ENCODE measurements around the gene DMKN.

The DMKN gene

DNA sequence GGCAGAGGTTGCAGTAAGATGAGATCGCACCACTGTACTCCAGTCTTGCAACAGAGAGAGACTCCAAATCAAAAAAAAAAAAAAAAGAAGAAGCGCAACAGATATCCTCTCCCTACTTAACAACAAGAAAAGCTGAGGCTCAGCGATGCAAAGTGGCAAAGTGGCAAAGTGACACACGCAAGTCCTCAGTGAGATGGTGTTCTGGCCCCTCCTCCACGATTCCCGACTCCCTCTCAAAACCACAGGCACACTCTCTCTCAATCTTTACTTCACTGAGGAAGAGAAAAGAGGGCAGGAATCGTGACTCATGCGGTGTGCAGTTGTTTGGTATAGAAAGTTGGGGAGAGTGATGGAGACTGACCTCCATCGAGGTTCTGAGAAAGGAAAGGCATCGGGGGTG lies 52.8 kb downstream of the DMKN start:
- DNase-seq: no peak

DNA sequence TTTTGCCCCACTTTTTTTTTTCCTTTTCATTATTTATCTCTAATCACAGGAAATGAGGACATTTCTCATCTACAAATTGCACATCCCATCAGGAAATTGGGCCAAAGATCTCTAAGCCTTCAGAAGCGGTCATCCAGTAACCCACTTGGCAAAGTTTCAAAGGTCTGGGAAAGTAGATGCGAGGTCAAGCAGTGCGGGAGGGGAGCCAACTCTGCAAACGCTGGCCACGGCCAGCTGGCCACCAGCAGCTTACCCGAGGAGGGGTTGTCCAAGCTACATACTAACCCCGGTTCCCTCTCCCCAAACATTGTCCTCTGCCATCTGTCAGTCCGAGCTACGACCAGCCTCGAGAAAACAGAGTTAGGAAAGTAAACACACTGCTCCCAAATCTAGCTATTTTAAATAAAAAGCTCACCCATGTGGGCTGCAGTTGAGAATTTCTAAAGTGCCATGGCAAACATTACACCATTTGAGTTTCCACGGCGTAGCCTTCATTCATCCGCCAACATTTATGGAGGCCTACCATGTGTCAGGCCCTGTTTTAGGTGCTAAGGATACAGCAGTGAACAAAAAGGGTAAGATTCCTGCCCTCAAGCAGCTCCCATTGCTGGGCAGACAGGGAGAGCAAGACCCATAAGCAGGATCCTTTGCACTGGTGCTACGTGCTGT lies 53.9 kb downstream of the DMKN start:
- DNase-seq: no peak

GRCh38 chr19:35458731-35459391 lies 54.6 kb downstream of the DMKN start:
- DNase-seq: no peak

- DNase-seq: no peak
Observed at GRCh38 chr19:35458192-35458591, 55.3 kb downstream of the DMKN start.

- DNase-seq: no peak
Observed at GRCh38 chr19:35457173-35457572, 56.3 kb downstream of the DMKN start.

GRCh38 chr19:35455616-35456201 lies 57.7 kb downstream of the DMKN start:
- no peak for DNase-seq

DNA sequence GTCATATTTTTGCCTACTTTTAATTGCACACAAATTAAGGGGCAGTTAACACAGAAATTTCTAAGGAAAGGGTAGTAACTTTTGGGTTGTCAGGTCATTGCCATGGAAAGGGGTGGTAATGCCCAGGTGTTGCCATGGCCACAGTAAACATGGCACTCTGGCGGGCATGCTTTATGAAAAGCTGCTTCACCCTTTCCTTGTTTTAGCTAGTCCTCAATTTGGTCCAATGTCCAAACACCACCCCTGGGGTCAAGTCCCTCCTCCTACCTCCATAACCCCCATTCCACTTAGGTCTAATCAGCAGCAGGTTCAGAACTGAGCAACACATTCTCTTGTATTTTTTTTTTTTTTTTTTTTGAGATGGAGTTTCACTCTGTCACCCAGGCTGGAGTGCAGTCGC lies 58.8 kb downstream of the DMKN start:
- no peak for DNase-seq

DNA sequence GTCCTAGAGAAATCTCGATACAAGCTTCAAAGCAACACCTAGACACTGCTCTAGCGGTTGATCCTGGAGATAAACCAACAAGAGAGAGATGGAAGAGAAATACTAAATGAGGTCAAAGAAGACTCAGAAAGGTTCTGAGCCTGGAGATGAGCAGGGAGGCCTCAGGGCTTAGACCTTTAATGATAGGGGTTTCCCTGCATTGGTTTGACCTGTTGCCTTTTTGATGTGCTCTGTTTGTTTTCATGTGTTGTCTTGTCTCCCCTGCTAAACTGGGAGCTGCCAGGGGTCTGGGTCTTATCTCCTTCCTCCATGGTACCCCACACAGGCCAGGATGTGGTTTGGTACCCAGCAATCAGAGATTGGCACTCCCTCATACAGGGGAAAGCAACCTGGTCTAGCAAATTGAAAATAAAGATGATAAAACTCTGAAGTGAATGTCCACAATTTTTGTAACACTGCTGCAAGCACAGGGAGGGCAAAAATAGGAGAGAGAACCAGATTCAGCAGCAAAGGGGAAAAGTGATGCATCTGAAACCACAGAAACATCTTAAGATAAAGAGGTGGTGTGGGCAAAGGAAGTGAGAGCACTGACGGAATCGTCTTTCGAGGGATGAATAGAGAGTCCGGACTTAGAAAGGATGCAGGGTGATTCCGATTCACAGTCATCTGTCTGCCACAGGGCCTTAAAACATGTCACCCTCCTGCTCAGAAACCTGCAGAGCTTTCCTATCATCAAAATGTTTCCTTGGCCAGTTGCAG lies 61.9 kb downstream of the DMKN start:
- no peak for DNase-seq

DNA sequence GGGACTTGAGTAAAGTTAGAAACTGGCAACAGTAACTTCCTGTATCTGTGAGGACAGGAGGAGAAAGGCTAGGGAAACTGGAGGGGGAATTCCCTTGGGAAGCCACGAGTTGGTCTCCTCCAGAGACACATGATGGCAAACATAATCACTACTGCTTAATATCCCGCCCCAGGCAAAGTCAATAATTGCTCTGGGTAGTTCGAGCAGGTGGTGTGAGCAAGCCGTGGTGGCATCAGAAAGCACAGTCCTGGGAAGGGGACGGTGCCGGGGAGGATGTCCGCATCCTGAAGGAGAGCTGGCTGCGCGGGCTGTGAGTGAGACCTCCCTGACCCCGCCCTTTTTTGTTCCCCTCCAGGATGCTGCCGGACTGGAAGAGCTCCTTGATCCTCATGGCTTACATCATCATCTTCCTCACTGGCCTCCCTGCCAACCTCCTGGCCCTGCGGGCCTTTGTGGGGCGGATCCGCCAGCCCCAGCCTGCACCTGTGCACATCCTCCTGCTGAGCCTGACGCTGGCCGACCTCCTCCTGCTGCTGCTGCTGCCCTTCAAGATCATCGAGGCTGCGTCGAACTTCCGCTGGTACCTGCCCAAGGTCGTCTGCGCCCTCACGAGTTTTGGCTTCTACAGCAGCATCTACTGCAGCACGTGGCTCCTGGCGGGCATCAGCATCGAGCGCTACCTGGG lies 63.9 kb downstream of the DMKN start:
- DNase-seq: no peak

DNA sequence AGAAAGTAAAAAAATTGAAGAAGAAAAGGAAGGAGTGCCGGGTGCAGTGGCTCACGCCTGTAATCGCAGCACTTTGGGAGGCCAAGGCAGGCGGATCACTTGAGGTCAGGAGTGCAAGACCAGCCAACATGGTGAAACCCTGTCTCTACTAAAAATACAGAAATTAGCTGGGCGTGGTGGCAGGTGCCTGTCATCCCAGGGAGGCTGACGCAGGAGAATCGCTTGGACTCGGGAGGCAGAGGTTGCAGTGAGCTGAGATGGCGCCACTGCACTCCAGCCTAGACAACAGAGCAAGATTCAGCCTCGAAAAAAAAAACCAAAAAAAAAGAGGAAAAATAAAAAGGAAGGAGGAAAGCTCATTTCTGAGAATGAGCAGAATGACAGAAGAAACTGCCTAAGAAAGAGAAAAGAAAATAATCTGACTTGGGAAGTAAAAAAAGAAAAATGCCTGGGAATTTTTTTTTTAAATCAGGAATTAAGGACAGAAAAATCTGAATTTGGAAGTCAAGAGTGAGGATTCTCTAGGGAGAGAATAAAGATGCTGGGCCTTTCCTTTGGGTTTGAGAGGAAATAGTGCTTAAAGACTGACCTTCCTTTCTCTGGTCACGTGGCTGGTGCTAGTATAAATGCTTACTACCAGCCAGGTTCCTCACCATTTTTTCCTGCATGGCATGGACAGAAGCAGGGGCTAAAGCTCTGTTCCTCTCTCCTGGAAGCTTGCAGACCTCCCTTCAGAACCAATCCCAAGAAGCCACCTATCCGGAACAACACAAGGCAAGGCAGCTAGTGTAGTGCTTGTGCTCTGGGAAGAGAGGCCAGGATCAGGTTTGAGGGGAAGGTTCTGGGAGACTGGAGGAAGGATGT lies 65.6 kb downstream of the DMKN start, which contains the start of gene FFAR2:
TSS of gene FFAR2 (plus strand) at position 652 of the 864 bp plus-strand sequence. CDS start 1,458 bp downstream, outside the sequence.
- no peak for DNase-seq
